H9 (cell line): ENCODE data around the gene ETV6. TPM values are rescaled to one million over a fixed set of nuclear protein-coding genes. Genes with fewer than 3 reads are reported as not detected.
A peak's percentile ranks its signal among the peaks of the same experiment; 100 is the strongest.

Source experiments
- DNase-seq: peaks from one replicate; pipeline ENCODE4 v3.0.0-alpha.2; 2017
- H2AFZ ChIP-seq: one replicate; pipeline ENCODE4 v1.6.1; 2013; ENCODE audit warnings: mild to moderate bottlenecking, low read length, control low read depth, moderate library complexity
- H2AK5ac ChIP-seq: 2 replicates; pipeline ENCODE4 v1.6.1; 2013; ENCODE audit warnings: low read length, control low read depth, mixed read lengths; ENCODE audit not compliant: insufficient read length
- H2BK120ac ChIP-seq: one replicate; pipeline ENCODE4 v1.6.1; 2013; ENCODE audit warnings: low read depth, mild to moderate bottlenecking, low read length, control low read depth, inconsistent platforms; ENCODE audit not compliant: poor library complexity, severe bottlenecking
- H2BK12ac ChIP-seq: 2 replicates; pipeline ENCODE4 v1.6.1; 2013; ENCODE audit warnings: low read length, control low read depth, mixed read lengths, low read depth; ENCODE audit not compliant: insufficient read length
- H2BK15ac ChIP-seq: 2 replicates; pipeline ENCODE4 v1.6.1; 2013; ENCODE audit warnings: low read depth, low read length, control low read depth
- H2BK20ac ChIP-seq: one replicate; pipeline ENCODE4 v1.6.1; 2013; ENCODE audit warnings: low read depth, mild to moderate bottlenecking, low read length, control low read depth, inconsistent platforms; ENCODE audit not compliant: poor library complexity, severe bottlenecking
- H2BK5ac ChIP-seq: 2 replicates; pipeline ENCODE4 v1.6.1; 2013; ENCODE audit warnings: low read length, control low read depth, mixed read lengths; ENCODE audit not compliant: insufficient read length
- H3K14ac ChIP-seq: 2 replicates; pipeline ENCODE4 v1.6.1; 2013; ENCODE audit warnings: low read length, control low read depth; ENCODE audit not compliant: insufficient read depth
- H3K18ac ChIP-seq: 2 replicates; pipeline ENCODE4 v1.6.1; 2013; ENCODE audit warnings: low read depth, mild to moderate bottlenecking, mixed read lengths, low read length, control low read depth; ENCODE audit not compliant: insufficient read length
- H3K23ac ChIP-seq: 2 replicates; pipeline ENCODE4 v1.6.1; 2013; ENCODE audit warnings: low read length, control low read depth, mixed read lengths, low read depth; ENCODE audit not compliant: insufficient read length
- H3K23me2 ChIP-seq: 2 replicates; pipeline ENCODE4 v1.6.1; 2013; ENCODE audit warnings: low read depth, mild to moderate bottlenecking, mixed read lengths, low read length, control low read depth; ENCODE audit not compliant: insufficient read length, poor library complexity, severe bottlenecking
- H3K27ac ChIP-seq: 2 replicates; pipeline ENCODE4 v1.5.1; 2013; ENCODE audit warnings: low read length, control low read depth, mixed read lengths, low read depth; ENCODE audit not compliant: insufficient read length
- H3K27me3 ChIP-seq: 2 replicates; pipeline ENCODE4 v1.6.1; 2013; ENCODE audit warnings: low read length, control low read depth, inconsistent platforms; ENCODE audit not compliant: insufficient read depth
- H3K4ac ChIP-seq: 2 replicates; pipeline ENCODE4 v1.6.1; 2013; ENCODE audit warnings: low read depth, mild to moderate bottlenecking, control low read depth, inconsistent platforms, low read length, moderate library complexity
- H3K4me1 ChIP-seq: 2 replicates; pipeline ENCODE4 v1.6.1; 2013; ENCODE audit warnings: low read length, control low read depth, inconsistent platforms; ENCODE audit not compliant: insufficient read depth
- H3K4me2 ChIP-seq: 2 replicates; pipeline ENCODE4 v1.6.1; 2013; ENCODE audit warnings: low read length, control low read depth, mixed read lengths; ENCODE audit not compliant: insufficient read length, insufficient read depth
- H3K56ac ChIP-seq: 2 replicates; pipeline ENCODE4 v1.6.1; 2013; ENCODE audit warnings: low read depth, mild to moderate bottlenecking, mixed read lengths, low read length, control low read depth; ENCODE audit not compliant: insufficient read length
- H3K79me1 ChIP-seq: 2 replicates; pipeline ENCODE4 v1.6.1; 2013; ENCODE audit warnings: low read depth, mild to moderate bottlenecking, moderate library complexity, low read length, control low read depth, inconsistent platforms; ENCODE audit not compliant: insufficient read depth, poor library complexity, severe bottlenecking
- H3K79me2 ChIP-seq: 2 replicates; pipeline ENCODE4 v1.6.1; 2013; ENCODE audit warnings: low read length, control low read depth, inconsistent platforms; ENCODE audit not compliant: insufficient read depth
- H3K9ac ChIP-seq: 2 replicates; pipeline ENCODE4 v1.6.1; 2013; ENCODE audit warnings: low read length, control low read depth, mixed read lengths; ENCODE audit not compliant: insufficient read length; ENCODE audit errors: extremely low read depth
- H3K9me3 ChIP-seq: one replicate; pipeline ENCODE4 v1.6.1; 2013; ENCODE audit warnings: low read depth, low read length, inconsistent platforms; ENCODE audit not compliant: control insufficient read depth
- H3T11ph ChIP-seq: one replicate; pipeline ENCODE4 v1.6.1; 2013; ENCODE audit warnings: mild to moderate bottlenecking, low read length, control low read depth, inconsistent platforms
- H4K20me1 ChIP-seq: one replicate; pipeline ENCODE4 v1.6.1; 2013; ENCODE audit not compliant: control insufficient read depth, insufficient read length, insufficient read depth
- H4K5ac ChIP-seq: 2 replicates; pipeline ENCODE4 v1.6.1; 2013; ENCODE audit warnings: low read depth, mild to moderate bottlenecking, mixed read lengths, low read length, control low read depth; ENCODE audit not compliant: insufficient read length
- H4K8ac ChIP-seq: replicated peaks from 2 replicates; pipeline ENCODE4 v1.6.1; 2013; ENCODE audit warnings: low read length, control low read depth, mixed read lengths, low read depth; ENCODE audit not compliant: insufficient read length
- H4K91ac ChIP-seq: 2 replicates; pipeline ENCODE4 v1.6.1; 2013; ENCODE audit warnings: low read depth, mild to moderate bottlenecking, moderate library complexity, mixed read lengths, low read length, control low read depth; ENCODE audit not compliant: insufficient read length
- H3K27ac Mint-ChIP-seq, 3 experiments: 2 replicates in 2 of 3; 3 replicates in 1 of 3; pipeline ENCODE4 v1.8.0; 2020 to 2021; ENCODE audit warnings: mixed read lengths in 3 of 3, mild to moderate bottlenecking in 1 of 3, moderate library complexity in 1 of 3
- H3K27me3 Mint-ChIP-seq: 2 replicates; pipeline ENCODE4 v1.8.0; 2021; ENCODE audit warnings: low read depth, mild to moderate bottlenecking, moderate library complexity, mixed read lengths
- H3K36me3 Mint-ChIP-seq, 3 experiments: 2 replicates in 2 of 3; 3 replicates in 1 of 3; pipeline ENCODE4 v1.8.0; 2020 to 2021; ENCODE audit warnings: low read depth in 3 of 3, mixed read lengths in 3 of 3; ENCODE audit not compliant: insufficient read depth in 1 of 3
- H3K4me1 Mint-ChIP-seq, 2 experiments: 2 replicates each; pipeline ENCODE4 v1.8.0; 2020; ENCODE audit warnings: mixed read lengths in 2 of 2
- H3K4me3 Mint-ChIP-seq, 2 experiments: 2 replicates in 1 of 2; 3 replicates in 1 of 2; pipeline ENCODE4 v1.8.0; 2020 to 2021; ENCODE audit warnings: mild to moderate bottlenecking in 2 of 2, mixed read lengths in 2 of 2, moderate library complexity in 1 of 2
- H3K9me3 Mint-ChIP-seq, 2 experiments: 2 replicates in 1 of 2; 3 replicates in 1 of 2; pipeline ENCODE4 v1.8.0; 2020; ENCODE audit warnings: mild to moderate bottlenecking in 2 of 2, mixed read lengths in 2 of 2, moderate library complexity in 1 of 2
- WGBS: extraction: QIAGEN DNeasy Blood & Tissue Kit; methylation state at CpG from one replicate; pipeline ENCODE4 v1.1.7; 2013; ENCODE audit warnings: missing lambda C conversion rate, low lambda C conversion rate, mixed read lengths; ENCODE audit not compliant: insufficient read length; ENCODE audit errors: extremely low coverage; 5-methylcytosine and 5-hydroxymethylcytosine counted together
- total RNA-seq: library from RNA; stranded (reverse); gene quantifications from 2 replicates; pipeline ENCODE4 v1.2.1, GENCODE V29; 2021
- TF ChIP-seq, protein P1 (sequence below): fragments of 200-600 bp; sonication (generic); conservative IDR thresholded peaks from 3 replicates; pipeline ENCODE4 v1.8.0; 2021; ENCODE audit warnings: antibody characterized with exemption, mild to moderate bottlenecking

ETV6 gene
- total RNA-seq, 1 experiment from 2014 or later: 28.7 TPM

DNA sequence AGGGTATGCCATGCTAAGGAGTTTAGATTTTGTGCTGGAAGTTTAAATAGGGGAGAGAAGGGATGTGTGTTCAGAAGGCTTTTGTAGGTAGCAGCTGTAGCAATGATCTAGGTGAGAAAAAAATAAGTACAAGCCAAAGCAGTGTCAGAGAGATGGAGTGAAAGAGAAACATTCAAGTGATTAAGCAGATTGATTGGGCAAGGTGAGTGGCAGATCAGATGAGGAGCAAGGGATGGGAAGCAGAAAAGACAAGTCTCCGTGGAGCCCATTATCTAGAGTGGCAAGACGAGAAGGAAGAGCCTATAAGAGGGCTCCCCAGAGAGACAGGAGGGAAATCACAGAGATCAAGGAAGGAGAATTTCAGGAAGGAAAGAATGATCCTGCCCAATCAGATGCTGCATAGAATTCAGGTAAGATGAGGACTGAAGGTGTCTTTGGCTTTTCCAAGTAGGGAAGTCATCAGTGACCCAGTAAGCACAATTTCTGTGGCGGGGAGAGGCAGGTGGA is 133.5 kb downstream of the ETV6 start:
- Mint-ChIP-seq H3K27ac (peak overlapping the region in 1 of 3 experiments; percentile 29; a peak in 2 of 7 replicates), H3K9me3 (no peaks in the 10 kb centered on the region), H3K4me1 (peaks cover 13 to 30% of the 10 kb centered on the region in 2 experiments), H3K4me3 (no peak overlapping the region), H3K36me3 (no peaks in the 10 kb centered on the region), H3K27me3 (no peaks in the 10 kb centered on the region)
- Histone ChIP-seq H3K9ac (no peak overlapping the region), H3K23me2 (no peaks in the 10 kb centered on the region), H3K4me2 (no peak overlapping the region), H2BK12ac (no peak overlapping the region), H3K23ac (no peak overlapping the region), H3K79me2 (no peaks in the 10 kb centered on the region; the same call in 1 of the 2 replicates), H4K91ac (no peak overlapping the region), H3T11ph (no peak overlapping the region), H3K27me3 (no peaks in the 10 kb centered on the region), H2BK15ac (no peak overlapping the region), H2AFZ (no peak overlapping the region), H2BK120ac (no peak overlapping the region), H3K4me1 (peaks cover 6% of the 10 kb centered on the region), H2BK5ac (no peak overlapping the region), H3K14ac (no peak overlapping the region), H3K9me3 (no peaks in the 10 kb centered on the region), H3K18ac (no peak overlapping the region), H3K79me1 (no peaks in the 10 kb centered on the region), H3K27ac (no peak overlapping the region), H4K8ac (no peak overlapping the region), H4K20me1 (no peaks in the 10 kb centered on the region), H2AK5ac (no peak overlapping the region), H2BK20ac (no peak overlapping the region), H3K56ac (no peak overlapping the region), H4K5ac (no peak overlapping the region), H3K4ac (no peak overlapping the region)
- TF ChIP-seq, protein P1, sequence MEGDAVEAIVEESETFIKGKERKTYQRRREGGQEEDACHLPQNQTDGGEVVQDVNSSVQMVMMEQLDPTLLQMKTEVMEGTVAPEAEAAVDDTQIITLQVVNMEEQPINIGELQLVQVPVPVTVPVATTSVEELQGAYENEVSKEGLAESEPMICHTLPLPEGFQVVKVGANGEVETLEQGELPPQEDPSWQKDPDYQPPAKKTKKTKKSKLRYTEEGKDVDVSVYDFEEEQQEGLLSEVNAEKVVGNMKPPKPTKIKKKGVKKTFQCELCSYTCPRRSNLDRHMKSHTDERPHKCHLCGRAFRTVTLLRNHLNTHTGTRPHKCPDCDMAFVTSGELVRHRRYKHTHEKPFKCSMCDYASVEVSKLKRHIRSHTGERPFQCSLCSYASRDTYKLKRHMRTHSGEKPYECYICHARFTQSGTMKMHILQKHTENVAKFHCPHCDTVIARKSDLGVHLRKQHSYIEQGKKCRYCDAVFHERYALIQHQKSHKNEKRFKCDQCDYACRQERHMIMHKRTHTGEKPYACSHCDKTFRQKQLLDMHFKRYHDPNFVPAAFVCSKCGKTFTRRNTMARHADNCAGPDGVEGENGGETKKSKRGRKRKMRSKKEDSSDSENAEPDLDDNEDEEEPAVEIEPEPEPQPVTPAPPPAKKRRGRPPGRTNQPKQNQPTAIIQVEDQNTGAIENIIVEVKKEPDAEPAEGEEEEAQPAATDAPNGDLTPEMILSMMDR: no peak
- DNase-seq: no peak
- WGBS: no CpG with 5 or more reads among the region's 3 CpGs
